NCI-H1048 (cell line): ENCODE results near the gene TBCCD1.
"Not testable (repeated sequence)": the region's sequence is repeated elsewhere in the genome, so short reads cannot be mapped to it uniquely, and the experiment has no call there.

ENCODE experiments used
- DNase-seq: peaks from one replicate; lab custom pipeline; 2025; lab: John Stamatoyannopoulos, UW

Gene TBCCD1

DNA sequence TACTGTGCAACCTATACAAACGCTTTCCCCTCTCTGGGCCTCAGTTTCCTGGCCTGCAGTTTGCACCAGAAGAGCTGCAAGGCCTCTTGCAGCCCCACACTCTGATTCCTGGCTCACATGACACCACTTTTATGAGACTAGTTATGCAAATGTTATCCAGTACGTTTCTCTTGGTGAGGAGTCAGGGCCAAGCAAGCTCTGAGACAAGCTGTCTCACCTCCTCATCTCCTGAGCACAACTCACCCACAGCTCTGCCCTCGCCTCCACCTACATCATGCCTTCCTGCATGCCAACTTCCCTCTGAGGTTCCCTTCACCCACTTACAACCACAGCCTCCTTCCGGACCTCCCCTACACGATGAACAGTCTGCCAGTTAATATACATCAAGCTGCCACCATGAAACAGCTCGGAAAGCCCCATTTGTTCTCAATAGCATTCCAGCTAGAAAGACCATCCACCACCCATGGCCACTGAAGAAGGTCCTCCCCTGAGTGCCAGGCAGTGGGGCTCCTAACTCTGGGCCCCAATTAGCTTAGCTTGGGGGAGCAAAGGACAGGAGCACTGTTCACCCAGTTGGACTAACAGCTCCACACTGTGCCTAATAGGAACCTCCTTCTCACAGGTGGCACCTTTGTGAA is 48.0 kb downstream of the TBCCD1 start:
- DNase-seq, result no peak

- no peak for DNase-seq
These were observed 49.9 kb downstream of the TBCCD1 start for GRCh38 chr3:186517218-186517617.

DNA sequence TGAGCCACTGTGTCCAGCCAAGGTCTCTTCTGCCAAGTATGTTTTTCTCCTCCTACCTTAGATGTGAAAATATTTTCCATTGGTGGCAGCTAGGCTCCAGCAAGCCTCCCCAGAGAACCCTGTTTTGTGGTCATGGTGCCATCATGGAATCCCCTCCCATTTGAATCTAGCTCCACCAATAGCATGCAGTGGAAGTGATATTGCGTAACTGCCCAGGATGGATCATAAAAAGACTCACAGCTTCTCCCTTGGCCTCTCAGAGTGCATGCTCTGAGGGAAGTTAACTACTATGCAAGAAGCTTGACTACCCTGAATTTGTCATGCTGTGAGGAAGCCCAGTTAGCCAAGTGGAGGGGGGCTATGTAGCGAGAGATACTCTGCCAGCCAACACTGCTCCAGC is 50.5 kb downstream of the TBCCD1 start:
- DNase-seq, result no peak

GRCh38 chr3:186515125-186515524 is 52.0 kb downstream of the TBCCD1 start:
- DNase-seq, result no peak

DNA sequence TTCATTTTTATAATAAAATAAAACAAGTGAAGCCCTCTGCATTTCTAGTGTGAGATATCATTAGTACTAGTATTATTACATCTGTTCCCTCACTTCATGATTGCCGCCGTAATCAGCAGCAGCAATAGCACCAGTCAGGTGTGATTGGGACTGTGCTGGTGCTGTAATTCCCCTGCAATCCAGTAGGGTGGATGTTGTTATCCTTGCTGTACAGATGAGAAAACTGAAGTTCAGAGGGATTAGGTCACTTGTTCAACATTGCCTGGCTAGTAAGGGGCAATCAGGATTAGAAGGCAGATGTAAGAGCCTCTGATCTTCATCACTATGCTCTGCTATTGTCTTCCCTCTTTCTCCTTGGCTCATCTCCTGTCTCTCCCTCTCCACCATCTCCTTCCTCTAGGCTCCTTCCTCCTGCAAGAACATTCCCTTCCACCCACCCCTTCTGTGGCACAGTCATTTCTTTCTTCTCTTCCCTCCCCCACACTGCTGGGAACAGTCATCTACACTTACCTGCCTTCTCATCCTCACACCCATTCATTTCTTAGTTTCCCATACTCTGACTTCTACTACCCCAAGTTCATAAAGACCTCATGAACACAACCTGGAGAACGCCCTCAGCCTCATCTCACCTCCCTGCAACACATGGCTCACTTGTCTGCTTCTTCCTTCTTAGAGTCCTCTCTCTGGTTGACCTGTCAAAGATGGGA is 52.7 kb downstream of the TBCCD1 start:
- DNase-seq, result no peak

DNA sequence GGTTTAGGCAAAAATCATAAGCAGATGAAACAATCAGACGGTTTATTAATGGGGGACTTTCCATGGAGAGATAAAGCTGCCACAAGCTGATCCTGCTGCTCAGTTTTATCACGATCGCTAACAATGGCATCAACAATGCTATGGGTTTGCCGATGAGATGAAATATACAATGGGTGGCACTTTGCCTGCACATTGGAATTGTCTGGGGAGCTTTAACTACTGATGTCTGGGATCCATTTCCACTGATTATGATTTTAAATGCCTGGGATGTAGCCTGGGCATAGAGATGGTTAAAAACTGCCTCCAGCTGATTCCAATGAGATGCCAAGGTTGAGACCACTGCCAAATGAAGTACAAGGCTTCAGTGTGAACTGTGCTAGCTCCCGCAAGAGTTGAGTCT is 53.8 kb downstream of the TBCCD1 start:
- no peak for DNase-seq

GRCh38 chr3:186512570-186513302 is 54.4 kb downstream of the TBCCD1 start:
- DNase-seq, result no peak

DNA sequence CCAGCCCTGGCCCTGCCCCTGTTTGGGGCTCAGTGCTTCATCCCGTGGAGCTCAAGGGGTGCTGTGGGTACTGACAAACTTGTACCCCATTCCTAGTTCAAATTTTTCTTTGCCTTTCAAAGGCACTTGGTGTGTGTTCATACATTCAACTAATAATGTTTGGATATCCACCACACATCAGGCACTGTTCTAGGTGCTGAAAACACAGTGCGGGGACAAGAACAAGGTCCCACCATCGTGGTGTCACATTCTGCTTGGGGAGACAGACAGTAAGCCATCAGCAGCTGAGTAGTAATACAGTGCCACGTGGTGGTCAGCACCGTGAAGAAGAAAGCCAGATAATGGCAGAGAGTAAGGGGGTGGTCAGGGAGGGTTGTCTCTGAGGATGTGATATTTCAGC is 55.4 kb downstream of the TBCCD1 start:
- no peak for DNase-seq

DNA sequence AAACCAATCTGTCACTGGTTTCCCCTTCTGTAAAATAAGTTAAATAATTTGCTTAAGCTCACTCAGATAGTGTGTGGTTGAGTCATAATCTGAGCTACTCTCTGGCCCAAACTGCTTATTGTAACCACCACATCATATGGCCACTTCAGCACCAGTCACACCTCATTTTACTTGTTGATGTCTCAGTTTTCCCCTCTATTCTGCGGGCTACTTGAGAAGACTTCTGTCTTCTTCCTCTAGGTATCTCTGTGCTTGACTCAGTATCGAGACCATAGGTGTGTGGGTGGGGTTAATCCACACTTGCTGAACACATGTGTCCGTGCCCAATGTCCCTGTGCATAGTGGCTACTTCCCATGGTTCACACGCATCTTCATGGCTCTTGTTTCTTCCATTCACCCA is 55.9 kb downstream of the TBCCD1 start:
- DNase-seq, result no peak

GRCh38 chr3:186510374-186511079 is 56.6 kb downstream of the TBCCD1 start:
- no peak for DNase-seq

- no peak for DNase-seq
These were observed 57.7 kb downstream of the TBCCD1 start for GRCh38 chr3:186509423-186509822.

GRCh38 chr3:186506857-186507256 is 60.3 kb downstream of the TBCCD1 start:
- no peak for DNase-seq

DNA sequence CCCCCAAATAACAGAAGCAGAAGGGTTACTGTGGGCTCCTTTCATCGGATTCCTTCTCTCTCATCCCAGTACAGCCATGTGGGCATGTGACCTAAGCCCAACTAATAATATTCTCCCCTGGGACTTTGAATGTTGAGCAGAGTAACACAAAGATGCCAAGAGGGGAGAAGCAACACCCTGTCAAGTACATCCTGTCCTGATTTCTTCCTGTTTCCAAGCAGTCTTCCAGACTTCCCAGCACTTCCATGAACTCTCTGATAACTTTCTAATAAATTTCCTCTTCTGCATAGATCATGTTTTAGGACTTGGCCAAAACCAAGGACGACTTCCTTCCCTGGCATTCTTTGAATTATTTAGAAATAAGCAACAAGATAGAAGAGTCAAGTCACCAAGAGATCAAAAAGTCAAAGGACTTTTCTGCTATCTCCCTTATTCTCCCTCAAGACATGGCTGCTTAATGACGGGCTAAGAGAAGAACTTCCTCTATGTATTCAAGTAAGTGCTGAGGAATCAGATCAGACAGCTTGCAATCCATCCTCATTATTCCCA is 60.9 kb downstream of the TBCCD1 start:
- no peak for DNase-seq

- DNase-seq, result no peak
These were observed 64.0 kb downstream of the TBCCD1 start for GRCh38 chr3:186502966-186503712.

DNA sequence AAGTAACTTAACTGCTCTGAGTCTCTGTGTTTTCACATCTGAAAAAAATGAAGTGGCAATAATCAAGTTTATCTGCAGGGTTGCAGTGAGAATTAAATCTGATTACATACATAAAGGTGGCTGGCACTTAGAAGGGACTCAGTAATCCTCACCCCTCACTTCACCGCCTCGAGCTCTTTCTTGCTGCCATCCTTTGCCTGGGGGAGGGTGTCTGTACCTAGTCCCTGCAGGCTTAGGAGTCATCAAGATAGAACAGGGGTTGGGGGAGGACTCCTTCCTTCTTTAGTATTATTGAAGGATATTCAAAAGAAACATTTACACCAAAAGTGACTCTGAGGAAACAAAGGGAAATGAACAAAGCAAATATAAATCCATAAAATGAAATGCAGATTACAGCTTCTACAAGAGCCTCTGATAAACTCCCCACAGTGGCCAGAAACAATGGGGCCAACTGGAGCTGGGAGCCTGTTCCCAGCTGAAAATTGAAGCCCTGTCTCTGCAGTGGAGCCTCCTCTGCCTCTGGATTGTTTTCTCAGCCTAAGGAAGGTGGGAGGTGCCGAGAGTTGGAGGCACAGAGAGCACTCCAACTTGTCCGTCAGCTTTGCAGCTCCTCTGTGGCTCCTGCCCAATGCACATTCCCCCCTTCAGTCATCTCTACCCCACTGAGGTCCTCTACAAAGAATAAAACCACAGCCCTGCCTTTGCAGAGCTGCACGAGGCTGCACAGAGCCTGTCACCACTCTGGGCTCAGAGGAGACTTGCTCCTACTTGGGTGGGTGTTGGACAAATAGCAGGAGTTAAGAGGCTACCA is 64.8 kb downstream of the TBCCD1 start:
- no peak for DNase-seq

DNA sequence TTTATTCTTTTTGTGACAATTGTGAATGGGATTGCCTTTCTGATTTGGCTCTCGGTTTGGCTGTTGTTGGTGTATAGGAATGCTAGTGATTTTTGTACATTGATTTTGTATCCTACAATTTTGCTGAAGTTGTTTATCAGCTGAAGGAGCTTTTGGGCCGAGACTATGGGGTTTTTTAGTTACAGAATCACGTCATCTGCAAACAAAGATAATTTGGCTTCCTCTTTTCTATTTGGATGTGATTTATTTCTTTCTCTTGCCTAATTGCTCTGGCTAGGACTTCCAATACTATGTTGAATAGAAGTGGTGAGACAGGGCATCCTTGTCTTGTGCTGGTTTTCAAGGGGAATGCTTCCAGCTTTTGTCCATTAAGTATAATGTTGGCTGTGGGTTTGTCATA is 67.2 kb downstream of the TBCCD1 start:
- DNase-seq, result not testable (repeated sequence)

GRCh38 chr3:186498022-186498421 is 69.1 kb downstream of the TBCCD1 start:
- not testable (repeated sequence) for DNase-seq

DNA sequence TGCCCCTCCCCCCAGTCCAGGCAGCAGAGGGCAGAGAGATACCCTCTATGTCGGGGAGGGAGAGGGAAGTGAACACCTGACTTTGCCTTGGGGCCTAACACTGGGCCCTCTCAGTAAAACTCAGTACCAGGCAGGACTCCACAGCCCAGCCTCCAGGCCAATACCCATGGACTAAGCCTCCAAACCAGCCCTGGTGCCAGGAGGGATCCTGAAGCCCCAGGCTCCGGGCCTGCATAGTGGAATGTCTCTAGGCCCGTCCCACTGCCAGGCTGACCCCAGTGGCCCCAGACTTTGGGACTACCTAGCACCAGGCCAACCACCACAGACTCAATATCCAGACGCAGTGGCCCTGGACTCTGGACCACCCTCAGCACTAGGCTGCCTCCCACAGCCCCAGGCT is 69.5 kb downstream of the TBCCD1 start:
- no peak for DNase-seq

GRCh38 chr3:186496635-186497034 is 70.5 kb downstream of the TBCCD1 start:
- DNase-seq, result no peak
